Activated T-helper 1 cell treated with anti-CD3 and anti-CD28 coated beads, Interleukin-12 subunit alpha, Interleukin-12 subunit beta, Interleukin-2, Interleukin-4 antibody, amounts not matched to agents 30 ng/mL and 10 ng/mL and 1 ng/mL, durations not matched to agents 14 hours and 24 hours and 36 hours (primary cell): ENCODE results near the gene EIF4G3. TPM values are rescaled to one million over a fixed set of nuclear protein-coding genes. Genes with fewer than 3 reads are reported as not detected.
"Not testable (repeated sequence)": the region's sequence is repeated elsewhere in the genome, so short reads cannot be mapped to it uniquely, and the experiment has no call there.

Source experiments
- DNase-seq: peaks from one replicate; pipeline ENCODE4 v3.0.0; 2021; ENCODE audit warnings: low spot score
- H3K27ac Mint-ChIP-seq: one replicate; pipeline ENCODE4 v1.8.0; 2021; ENCODE audit warnings: mild to moderate bottlenecking, mixed read lengths
- H3K27me3 Mint-ChIP-seq: one replicate; pipeline ENCODE4 v1.8.0; 2022; ENCODE audit warnings: mild to moderate bottlenecking, moderate library complexity, mixed read lengths; ENCODE audit not compliant: insufficient read depth
- H3K36me3 Mint-ChIP-seq: one replicate; pipeline ENCODE4 v1.8.0; 2021; ENCODE audit warnings: low read depth, mixed read lengths
- H3K4me1 Mint-ChIP-seq: one replicate; pipeline ENCODE4 v1.8.0; 2021; ENCODE audit warnings: low read depth, mixed read lengths
- H3K4me3 Mint-ChIP-seq: one replicate; pipeline ENCODE4 v1.8.0; 2021; ENCODE audit warnings: mild to moderate bottlenecking, moderate library complexity, mixed read lengths
- H3K9me3 Mint-ChIP-seq: one replicate; pipeline ENCODE4 v1.8.0; 2021; ENCODE audit warnings: mixed read lengths
- intact Hi-C: fragments of 100-400 bp; cut with micrococcal nuclease; formaldehyde crosslinking; loops from one replicate; pipeline ENCODE4 v1.15.1; 2024
- total RNA-seq: library from RNA; stranded (reverse); gene quantifications from 2 replicates; pipeline ENCODE4 v1.2.3, GENCODE V29; 2022

Gene EIF4G3
- total RNA-seq, 1 donor from 2014 or later, result 67.5 TPM

GRCh38 chr1:21065851-21066250, 110.8 kb downstream of the EIF4G3 start:
- no peak for DNase-seq
- Mint-ChIP-seq H3K4me1 (no peaks in the 10 kb centered on the region), H3K27me3 (no peaks in the 10 kb centered on the region), H3K4me3 (no peak overlapping the region), H3K9me3 (no peaks in the 10 kb centered on the region), H3K27ac (no peak overlapping the region), H3K36me3 (no peaks in the 10 kb centered on the region)
- intact Hi-C loops, result no loop called here

GRCh38 chr1:21064057-21064456, 112.6 kb downstream of the EIF4G3 start:
- Mint-ChIP-seq H3K27ac (no peak overlapping the region), H3K4me3 (no peak overlapping the region), H3K27me3 (no peaks in the 10 kb centered on the region), H3K9me3 (no peaks in the 10 kb centered on the region), H3K36me3 (no peaks in the 10 kb centered on the region), H3K4me1 (no peaks in the 10 kb centered on the region)
- no peak for DNase-seq
- intact Hi-C loops, result no loop called here

DNA sequence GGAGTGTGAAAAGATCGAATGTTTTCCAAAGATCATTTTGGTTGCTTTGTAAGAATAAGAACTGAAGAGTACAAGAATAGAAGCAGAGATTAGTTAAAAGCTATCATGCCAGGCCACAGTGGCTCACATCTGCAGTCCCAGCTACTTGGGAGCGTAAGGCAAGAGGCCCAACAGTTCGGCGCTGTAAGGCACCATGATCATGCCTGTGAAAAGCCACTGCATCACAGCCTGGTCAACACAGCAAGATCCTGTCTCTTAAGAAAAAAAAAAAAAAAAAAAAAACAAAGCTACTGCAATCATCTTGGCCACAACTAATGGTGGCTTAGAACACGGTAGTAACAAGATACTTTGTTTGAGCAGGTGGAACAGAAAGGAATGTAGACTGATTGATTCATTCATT, 116.2 kb downstream of the EIF4G3 start:
- Mint-ChIP-seq H3K4me3 (no peak overlapping the region), H3K4me1 (no peaks in the 10 kb centered on the region), H3K9me3 (no peaks in the 10 kb centered on the region), H3K27me3 (no peaks in the 10 kb centered on the region), H3K27ac (no peak overlapping the region), H3K36me3 (no peaks in the 10 kb centered on the region)
- no peak for DNase-seq
- intact Hi-C loops, result no loop called here

GRCh38 chr1:21059021-21059420, 117.7 kb downstream of the EIF4G3 start:
- no peaks in the 10 kb centered on the region for H3K4me1 Mint-ChIP-seq
- H3K27me3 Mint-ChIP-seq, result no peaks in the 10 kb centered on the region
- DNase-seq, result no peak
- intact Hi-C loops, result no loop called here
- no peaks in the 10 kb centered on the region for H3K9me3 Mint-ChIP-seq
- H3K4me3 Mint-ChIP-seq, result no peak overlapping the region
- H3K36me3 Mint-ChIP-seq, result no peaks in the 10 kb centered on the region
- H3K27ac Mint-ChIP-seq, result no peak overlapping the region

- Mint-ChIP-seq H3K4me3 (no peak overlapping the region), H3K27me3 (no peaks in the 10 kb centered on the region), H3K36me3 (no peaks in the 10 kb centered on the region), H3K27ac (no peak overlapping the region), H3K4me1 (no peaks in the 10 kb centered on the region), H3K9me3 (no peaks in the 10 kb centered on the region)
- DNase-seq, result no peak
- intact Hi-C loops, result no loop called here
Measured at GRCh38 chr1:21058035-21058793, 118.5 kb downstream of the EIF4G3 start.

GRCh38 chr1:21053189-21053928, 123.3 kb downstream of the EIF4G3 start:
- H3K4me1 Mint-ChIP-seq, DNase-seq, H3K9me3 Mint-ChIP-seq, H3K27ac Mint-ChIP-seq, H3K36me3 Mint-ChIP-seq, H3K27me3 Mint-ChIP-seq, H3K4me3 Mint-ChIP-seq, intact Hi-C loops: not testable (repeated sequence)

GRCh38 chr1:21052034-21052433, 124.7 kb downstream of the EIF4G3 start:
- intact Hi-C loops, result no loop called here

DNA sequence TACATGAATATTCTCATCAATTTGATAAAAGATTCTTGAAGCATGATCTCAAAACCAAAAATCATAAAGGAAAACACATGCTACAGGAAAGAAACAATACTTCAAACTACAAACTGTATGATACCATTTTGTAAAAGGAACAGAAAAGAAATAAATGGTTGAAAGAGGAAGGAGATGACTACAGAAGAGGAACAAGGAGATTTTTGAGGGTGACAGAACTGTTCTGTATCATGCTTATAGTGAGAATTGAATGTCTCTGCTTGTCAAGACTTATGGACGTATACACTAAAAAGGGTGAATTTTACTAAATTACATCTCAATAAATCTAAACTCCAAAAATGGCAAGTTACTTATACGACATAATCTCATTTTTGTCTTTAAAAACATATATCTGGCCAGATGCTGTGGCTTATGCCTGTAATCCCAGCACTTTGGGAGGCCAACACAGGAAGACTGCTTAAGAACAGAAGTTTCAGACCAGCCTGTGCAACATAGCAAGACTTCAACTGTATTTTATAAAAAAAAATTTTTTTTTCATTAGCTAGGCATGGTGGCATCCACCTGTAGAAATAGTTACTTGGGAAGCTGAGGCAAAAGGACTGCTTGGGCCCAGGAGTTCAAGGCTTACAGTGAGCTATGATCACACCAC, 125.4 kb downstream of the EIF4G3 start:
- Mint-ChIP-seq H3K9me3 (no peaks in the 10 kb centered on the region), H3K4me3 (no peak overlapping the region), H3K4me1 (no peaks in the 10 kb centered on the region), H3K36me3 (peaks cover 6% of the 10 kb centered on the region), H3K27me3 (no peaks in the 10 kb centered on the region), H3K27ac (no peak overlapping the region)
- no peak for DNase-seq
- intact Hi-C loops, result no loop called here

More at GRCh38 chr1:21052034-21052433, 124.7 kb downstream of the EIF4G3 start:
- no peaks in the 10 kb centered on the region for H3K4me1 Mint-ChIP-seq
- no peaks in the 10 kb centered on the region for H3K27me3 Mint-ChIP-seq
- no peak overlapping the region for H3K27ac Mint-ChIP-seq
- peaks cover 6% of the 10 kb centered on the region for H3K36me3 Mint-ChIP-seq
- H3K4me3 Mint-ChIP-seq, result no peak overlapping the region
- H3K9me3 Mint-ChIP-seq, result no peaks in the 10 kb centered on the region
- DNase-seq, result no peak

DNA sequence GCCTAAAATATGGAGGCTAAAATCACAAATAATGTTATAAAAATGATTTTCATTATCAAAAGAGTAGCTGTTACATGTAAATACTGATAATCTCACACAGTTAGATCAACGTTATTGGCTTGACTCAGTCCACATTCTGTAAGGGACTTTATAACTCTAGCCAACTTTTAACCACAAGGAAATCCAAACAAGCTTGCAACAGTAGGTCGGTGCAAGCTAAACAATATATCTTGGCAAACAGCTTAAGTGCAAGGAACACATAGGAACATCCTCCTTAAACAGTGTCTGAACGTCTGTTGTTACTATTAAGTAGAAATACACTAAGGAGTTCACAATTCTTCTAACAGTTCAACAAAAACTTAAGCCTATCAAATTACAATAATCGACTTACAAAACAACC, 126.7 kb downstream of the EIF4G3 start:
- no peaks in the 10 kb centered on the region for H3K27me3 Mint-ChIP-seq
- H3K36me3 Mint-ChIP-seq, result peaks cover 6% of the 10 kb centered on the region
- intact Hi-C loops, result no loop called here

DNA sequence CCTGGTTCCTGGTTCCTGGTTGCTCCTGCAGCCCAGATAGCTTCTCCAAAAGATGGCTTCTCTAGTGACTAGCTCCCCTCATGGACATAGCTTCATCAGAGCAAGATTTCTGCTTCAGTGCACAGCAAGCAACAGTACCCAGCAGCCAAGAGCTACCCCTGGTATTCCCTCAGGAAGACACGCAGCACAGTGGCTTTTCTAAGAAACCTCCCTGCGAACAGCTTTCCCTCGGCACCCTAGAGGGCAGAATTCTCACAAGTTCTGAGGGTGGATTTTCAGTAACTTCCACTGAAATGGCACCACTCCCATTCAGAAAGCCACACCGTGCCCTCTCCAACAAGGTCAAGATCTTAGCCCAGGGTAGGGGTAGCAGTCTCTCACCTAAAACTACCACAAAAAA, 128.2 kb downstream of the EIF4G3 start:
- Mint-ChIP-seq H3K36me3 (peaks cover 9% of the 10 kb centered on the region), H3K4me3 (no peak overlapping the region), H3K4me1 (no peaks in the 10 kb centered on the region), H3K27ac (no peak overlapping the region), H3K9me3 (no peaks in the 10 kb centered on the region), H3K27me3 (no peaks in the 10 kb centered on the region)
- intact Hi-C loops, result no loop called here
- no peak for DNase-seq

More for the DNA sequence above, 126.7 kb downstream of the EIF4G3 start:
- Mint-ChIP-seq H3K27ac (no peak overlapping the region), H3K4me1 (no peaks in the 10 kb centered on the region), H3K4me3 (no peak overlapping the region), H3K9me3 (no peaks in the 10 kb centered on the region)
- no peak for DNase-seq

- Mint-ChIP-seq H3K27ac (no peak overlapping the region), H3K4me3 (no peak overlapping the region), H3K9me3 (no peaks in the 10 kb centered on the region), H3K27me3 (no peaks in the 10 kb centered on the region), H3K36me3 (peaks cover 17% of the 10 kb centered on the region), H3K4me1 (peaks cover 5% of the 10 kb centered on the region)
- no peak for DNase-seq
- intact Hi-C loops, result no loop called here
Measured at GRCh38 chr1:21046132-21046531, 130.6 kb downstream of the EIF4G3 start.

DNA sequence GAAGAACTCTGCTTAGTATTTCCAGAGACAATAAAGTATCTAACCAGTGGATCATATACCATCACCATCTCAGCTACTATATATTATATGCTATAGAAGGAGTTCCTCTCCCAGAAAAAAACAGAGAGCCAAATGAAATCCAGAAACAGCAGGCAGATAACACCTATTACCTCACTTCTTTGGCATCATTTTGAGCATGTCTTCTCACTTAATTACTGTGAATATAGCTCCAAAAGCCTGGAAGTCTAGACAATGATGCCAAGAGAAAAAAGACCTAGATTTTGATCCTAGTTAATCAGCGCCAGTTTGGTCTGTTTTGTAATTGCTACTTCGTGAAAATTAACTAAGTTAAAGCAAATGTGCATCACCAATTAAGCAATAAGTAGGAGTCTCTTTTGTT, 131.3 kb downstream of the EIF4G3 start:
- H3K27me3 Mint-ChIP-seq, result no peaks in the 10 kb centered on the region
- intact Hi-C loops, result no loop called here
- H3K27ac Mint-ChIP-seq, result no peak overlapping the region
- H3K4me1 Mint-ChIP-seq, result peaks cover 5% of the 10 kb centered on the region
- H3K4me3 Mint-ChIP-seq, result no peak overlapping the region
- H3K9me3 Mint-ChIP-seq, result no peaks in the 10 kb centered on the region
- no peak for DNase-seq
- peaks cover 16% of the 10 kb centered on the region for H3K36me3 Mint-ChIP-seq

DNA sequence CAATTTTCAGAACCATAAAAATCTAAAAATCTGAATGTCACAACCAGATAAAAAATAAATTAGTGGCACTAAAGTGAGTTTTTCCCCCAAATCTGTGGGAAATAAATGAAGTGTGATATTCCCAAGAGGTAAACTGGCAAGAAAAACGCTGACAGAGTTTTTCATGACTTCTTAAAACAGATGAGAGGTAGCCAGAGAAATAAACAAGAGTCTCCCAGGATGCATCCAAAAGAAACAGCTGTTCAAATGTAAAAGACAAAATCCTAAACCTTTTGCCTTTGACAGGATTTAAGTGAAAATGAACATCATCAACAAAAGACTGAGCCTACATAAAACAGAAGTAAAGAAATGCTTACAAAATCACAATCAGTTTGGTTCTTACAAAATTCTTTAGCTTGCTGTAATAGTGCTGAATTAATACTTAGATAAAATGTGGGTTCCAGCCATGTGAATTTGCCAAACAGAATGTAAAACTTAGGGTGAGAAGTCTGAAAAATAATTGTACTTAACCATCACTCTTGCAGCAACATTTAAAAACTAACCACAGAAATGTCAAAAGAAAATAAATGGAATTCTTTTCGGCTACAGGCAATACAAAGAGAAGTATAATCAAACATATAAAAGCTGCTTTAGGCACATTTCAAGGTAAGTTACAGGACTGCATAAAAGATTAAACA, 133.6 kb downstream of the EIF4G3 start:
- no peak for DNase-seq
- no peak overlapping the region for H3K4me3 Mint-ChIP-seq
- no peaks in the 10 kb centered on the region for H3K9me3 Mint-ChIP-seq
- H3K27me3 Mint-ChIP-seq, result no peaks in the 10 kb centered on the region
- H3K4me1 Mint-ChIP-seq, result peaks cover 5% of the 10 kb centered on the region
- intact Hi-C loops, result no loop called here
- H3K27ac Mint-ChIP-seq, result no peak overlapping the region
- H3K36me3 Mint-ChIP-seq, result peaks cover 18% of the 10 kb centered on the region
